Melanocyte of skin (primary cell): ENCODE data around the gene ANP32D. TPM values are rescaled to one million over a fixed set of nuclear protein-coding genes. Genes with fewer than 3 reads are reported as not detected.

Source experiments
- total RNA-seq, 2 donors: library from RNA; depleted of rRNA; stranded (reverse); fragments of >200 nt; gene quantifications; 2 replicates each; pipeline ENCODE4 v1.2.3, GENCODE V29; 2012

The ANP32D gene
- not detected for total RNA-seq

DNA sequence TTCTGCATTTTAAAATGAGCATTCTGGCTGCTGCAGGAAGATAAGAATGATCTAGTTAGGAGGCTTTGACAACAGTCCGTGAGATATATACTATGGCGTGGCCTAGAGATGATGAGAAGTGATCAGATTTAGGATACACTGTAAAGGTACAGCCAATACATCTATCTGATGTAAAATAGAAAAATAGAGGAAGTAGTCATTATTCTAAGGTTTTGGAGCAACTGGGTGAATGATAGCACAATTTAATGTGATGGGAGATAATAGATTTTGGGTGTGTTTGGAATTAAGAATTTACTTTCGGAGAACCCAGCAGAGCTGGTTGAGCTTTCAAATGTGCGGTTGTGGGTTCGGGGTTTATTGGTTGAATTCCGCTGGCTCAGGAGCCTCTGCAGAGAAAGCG lies at the start of gene ANP32D:
Gene ANP32D (plus strand): TSS at position 301 of the 400 bp plus-strand sequence. CDS start 106 bp downstream, outside the sequence.

DNA sequence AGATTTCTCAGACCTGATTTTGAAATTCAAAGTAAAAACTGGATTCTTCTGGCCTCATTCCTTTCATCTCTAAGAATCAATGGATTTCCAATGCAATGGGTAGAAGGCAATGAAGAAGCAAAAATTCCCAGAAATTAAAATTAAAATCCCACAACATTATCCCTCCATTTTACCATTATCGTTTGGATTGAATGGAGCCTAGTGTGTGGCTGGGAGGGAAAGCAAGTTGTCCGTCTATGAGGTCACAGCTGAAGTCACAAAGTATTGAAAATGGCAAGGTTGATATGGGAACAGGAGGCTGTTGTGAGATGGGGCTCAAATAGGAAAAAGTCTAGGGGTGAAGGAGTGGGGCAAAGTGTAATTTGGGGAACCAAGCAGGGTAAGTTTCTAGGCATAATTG lies 9.8 kb downstream of the ANP32D start, which contains the start of gene C12orf54:
Gene C12orf54 (plus strand): TSS at position 301 of the 400 bp plus-strand sequence. CDS start 799 bp downstream, outside the sequence.

Other genes starting within 250 kb of the ANP32D start
- 10 to 100 TPM; 10.3 TPM for gene ZNF641, start 121.6 kb upstream of the ANP32D start, total RNA-seq
- gene C12orf54, start 9.9 kb downstream of the ANP32D start, total RNA-seq: not detected
- gene OR8S1, start 53.1 kb downstream of the ANP32D start, total RNA-seq: not detected
- gene LALBA, start 97.5 kb downstream of the ANP32D start, total RNA-seq: not detected
- 10 to 100 TPM; 50.9 to 64.3 TPM for gene KANSL2, start 209.7 kb downstream of the ANP32D start, total RNA-seq
- gene CCNT1, start 244.1 kb downstream of the ANP32D start, total RNA-seq: 10 to 100 TPM; 29.3 to 49.0 TPM